Measurements from ENCODE around the gene DENND5B.

- TF ChIP-seq, protein P1, sequence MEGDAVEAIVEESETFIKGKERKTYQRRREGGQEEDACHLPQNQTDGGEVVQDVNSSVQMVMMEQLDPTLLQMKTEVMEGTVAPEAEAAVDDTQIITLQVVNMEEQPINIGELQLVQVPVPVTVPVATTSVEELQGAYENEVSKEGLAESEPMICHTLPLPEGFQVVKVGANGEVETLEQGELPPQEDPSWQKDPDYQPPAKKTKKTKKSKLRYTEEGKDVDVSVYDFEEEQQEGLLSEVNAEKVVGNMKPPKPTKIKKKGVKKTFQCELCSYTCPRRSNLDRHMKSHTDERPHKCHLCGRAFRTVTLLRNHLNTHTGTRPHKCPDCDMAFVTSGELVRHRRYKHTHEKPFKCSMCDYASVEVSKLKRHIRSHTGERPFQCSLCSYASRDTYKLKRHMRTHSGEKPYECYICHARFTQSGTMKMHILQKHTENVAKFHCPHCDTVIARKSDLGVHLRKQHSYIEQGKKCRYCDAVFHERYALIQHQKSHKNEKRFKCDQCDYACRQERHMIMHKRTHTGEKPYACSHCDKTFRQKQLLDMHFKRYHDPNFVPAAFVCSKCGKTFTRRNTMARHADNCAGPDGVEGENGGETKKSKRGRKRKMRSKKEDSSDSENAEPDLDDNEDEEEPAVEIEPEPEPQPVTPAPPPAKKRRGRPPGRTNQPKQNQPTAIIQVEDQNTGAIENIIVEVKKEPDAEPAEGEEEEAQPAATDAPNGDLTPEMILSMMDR (conservative IDR thresholded peaks at IDR 0.05; ENCODE audit: low read depth, low read length) = no peak
- TF ChIP-seq USF2 (IDR thresholded peaks at IDR 0.05; ENCODE audit: low read depth, low read length) = no peak
- no peak for TF ChIP-seq RFX5 (IDR thresholded peaks at IDR 0.05; ENCODE audit: low read depth, low read length)
- TF ChIP-seq POLR2A (IDR thresholded peaks at IDR 0.05; ENCODE audit: low read depth, low read length) = no peak
Measured at GRCh38 chr12:31560516-31560915, 30.4 kb downstream of the DENND5B start.

Measured in IMR-90 (cell line).